SU-DHL-6 (cell line): Measurements from ENCODE around the gene DUSP6.

Source experiments
- H2AFZ ChIP-seq: fragments of 200-600 bp; sonication (generic); 2 replicates; pipeline ENCODE4 v1.6.1; 2014; ENCODE audit warnings: low read depth, mild to moderate bottlenecking, moderate library complexity, mixed read lengths, antibody characterized with exemption, low read length; ENCODE audit not compliant: severe bottlenecking
- H3F3A ChIP-seq: fragments of 200-600 bp; shearing (Covaris generic); 2 replicates; pipeline ENCODE4 v1.6.0; 2016; ENCODE audit warnings: antibody characterized with exemption, mild to moderate bottlenecking; ENCODE audit not compliant: insufficient read depth
- H3K27ac ChIP-seq: fragments of 200-600 bp; sonication (generic); 2 replicates; pipeline ENCODE4 v1.5.1; 2016; ENCODE audit warnings: low read depth, mild to moderate bottlenecking, low read length, moderate library complexity, mixed read lengths
- H3K27me3 ChIP-seq: fragments of 200-600 bp; sonication (generic), shearing (Covaris generic); 2 replicates; pipeline ENCODE4 v1.6.0; 2014; ENCODE audit warnings: mild to moderate bottlenecking, low read length
- H3K36me3 ChIP-seq: fragments of 200-600 bp; sonication (generic); 2 replicates; pipeline ENCODE4 v1.6.1; 2014; ENCODE audit warnings: mild to moderate bottlenecking, low read length, mixed read lengths
- H3K4me2 ChIP-seq: fragments of 300-600, 200-600 bp; shearing (Covaris generic), sonication (generic); 2 replicates; pipeline ENCODE4 v1.6.0; 2014; ENCODE audit warnings: low read length, low read depth, mild to moderate bottlenecking; ENCODE audit not compliant: poor library complexity, severe bottlenecking
- H3K4me3 ChIP-seq: fragments of 200-600 bp; sonication (generic); 2 replicates; pipeline ENCODE4 v1.5.1; 2014; ENCODE audit warnings: antibody characterized with exemption, low read length, mild to moderate bottlenecking, mixed read lengths; ENCODE audit not compliant: insufficient read depth, poor library complexity, severe bottlenecking
- H3K79me2 ChIP-seq: fragments of 200-600 bp; sonication (generic); 2 replicates; pipeline ENCODE4 v1.6.1; 2014; ENCODE audit warnings: mild to moderate bottlenecking, low read length, moderate library complexity; ENCODE audit not compliant: insufficient read depth
- H3K9ac ChIP-seq: fragments of 200-600 bp; sonication (generic); 2 replicates; pipeline ENCODE4 v1.7.0; 2014; ENCODE audit warnings: mild to moderate bottlenecking, low read length
- H3K9me2 ChIP-seq: fragments of 200-600 bp; sonication (generic); replicated peaks from 2 replicates; pipeline ENCODE4 v1.6.1; 2014; ENCODE audit warnings: low read length; ENCODE audit not compliant: insufficient read depth
- H3K9me3 ChIP-seq: fragments of 200-600 bp; sonication (generic); 2 replicates; pipeline ENCODE4 v1.6.1; 2014; ENCODE audit warnings: low read length, mixed read lengths; ENCODE audit not compliant: insufficient read depth
- H4K20me1 ChIP-seq: fragments of 200-600 bp; sonication (generic); 2 replicates; pipeline ENCODE4 v1.6.1; 2014; ENCODE audit warnings: low read depth, mild to moderate bottlenecking, antibody characterized with exemption, low read length, moderate library complexity, mixed read lengths
- CTCF ChIP-seq: fragments of 200-600 bp; sonication (generic); IDR thresholded peaks from one replicate; pipeline ENCODE4 v1.5.1; 2017; ENCODE audit warnings: antibody characterized with exemption, mild to moderate bottlenecking, low read length, moderate library complexity; ENCODE audit not compliant: insufficient read depth, poor library complexity, severe bottlenecking
- EZH2phosphoT487 ChIP-seq: fragments of 200-600 bp; sonication (generic), shearing (Covaris generic); conservative IDR thresholded peaks from 2 replicates; pipeline ENCODE4 v1.6.1; 2018; ENCODE audit warnings: mild to moderate bottlenecking, antibody characterized with exemption, low read length, moderate library complexity, mixed read lengths

The DUSP6 gene

DNA sequence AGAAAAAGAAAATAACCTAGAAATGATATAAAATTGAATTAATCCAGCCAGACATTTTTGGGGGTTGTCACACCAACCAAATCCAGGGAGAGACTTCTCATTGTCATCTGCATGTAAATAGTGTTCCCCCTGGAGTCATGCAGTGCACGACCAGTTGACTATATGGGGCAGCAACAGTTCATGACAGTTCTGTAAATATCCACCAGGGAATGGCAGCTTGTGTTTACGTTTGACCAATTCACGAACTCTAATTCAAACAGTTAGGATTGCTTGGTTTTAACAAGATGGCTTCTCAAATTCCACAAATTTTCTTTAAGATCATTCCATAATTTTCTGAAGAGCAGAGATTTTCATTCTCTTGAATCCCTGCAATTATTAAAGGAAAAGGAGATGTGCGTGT lies 43.4 kb upstream of the DUSP6 start:
- no peak overlapping the region for H3K27ac ChIP-seq
- TF ChIP-seq EZH2phosphoT487 (no peak), CTCF (no peak)

GRCh38 chr12:89393551-89394121 lies 41.3 kb upstream of the DUSP6 start:
- Histone ChIP-seq H3K9ac (no peak overlapping the region), H3K4me2 (no peak overlapping the region), H3K9me3 (no peaks in the 10 kb centered on the region), H3K79me2 (no peaks in the 10 kb centered on the region), H3K36me3 (no peaks in the 10 kb centered on the region), H2AFZ (no peak overlapping the region), H3K9me2 (no peaks in the 10 kb centered on the region), H4K20me1 (no peaks in the 10 kb centered on the region), H3K4me3 (no peak overlapping the region), H3F3A (no peaks in the 10 kb centered on the region), H3K27me3 (no peaks in the 10 kb centered on the region), H3K27ac (no peak overlapping the region)
- TF ChIP-seq CTCF (no peak), EZH2phosphoT487 (no peak)

More for the DNA sequence above, 43.4 kb upstream of the DUSP6 start:
- Histone ChIP-seq H3K4me2 (no peak overlapping the region), H3K9me3 (no peaks in the 10 kb centered on the region), H3K36me3 (no peaks in the 10 kb centered on the region), H3K4me3 (no peak overlapping the region), H3K27me3 (no peaks in the 10 kb centered on the region), H4K20me1 (no peaks in the 10 kb centered on the region), H2AFZ (no peak overlapping the region), H3K9me2 (no peaks in the 10 kb centered on the region), H3F3A (no peaks in the 10 kb centered on the region), H3K9ac (no peak overlapping the region), H3K79me2 (no peaks in the 10 kb centered on the region)

GRCh38 chr12:89392391-89392790 lies 40.1 kb upstream of the DUSP6 start:
- Histone ChIP-seq H3F3A (no peaks in the 10 kb centered on the region), H2AFZ (no peak overlapping the region), H3K4me3 (no peak overlapping the region), H4K20me1 (no peaks in the 10 kb centered on the region), H3K27me3 (no peaks in the 10 kb centered on the region), H3K4me2 (no peak overlapping the region), H3K27ac (no peak overlapping the region), H3K9me3 (no peaks in the 10 kb centered on the region), H3K9ac (no peak overlapping the region), H3K36me3 (no peaks in the 10 kb centered on the region), H3K9me2 (no peaks in the 10 kb centered on the region), H3K79me2 (no peaks in the 10 kb centered on the region)
- no peak for TF ChIP-seq EZH2phosphoT487
- TF ChIP-seq CTCF = no peak
